Stomach (tissue), 9 donors: ENCODE data around the gene AADACL3. TPM values are rescaled to one million over a fixed set of nuclear protein-coding genes. Genes with fewer than 3 reads are reported as not detected.

ENCODE experiments used
- DNase-seq, 2 donors: peaks; one replicate each; pipeline versions ENCODE4 v3.0.0 to v3.0.0-alpha.2; 2013 to 2019
- H3K27ac ChIP-seq, 5 donors: fragments of 200-600 bp in 4 of 5; sonication (generic) in 4 of 5; one replicate each; pipeline ENCODE4 v1.5.1; 2013 to 2019; ENCODE audit warnings: mild to moderate bottlenecking in 1 of 5, moderate library complexity in 1 of 5
- H3K27me3 ChIP-seq, 3 donors: fragments of 200-600 bp; sonication (generic); one replicate each; pipeline ENCODE4 v1.5.1; 2017 to 2019; ENCODE audit warnings: mixed run types in 1 of 3
- H3K36me3 ChIP-seq, 4 donors: fragments of 200-600 bp; sonication (generic); 1 replicate in 3 of 4; 2 replicates in 1 of 4; pipeline ENCODE4 v1.5.1; 2016 to 2019
- H3K4me1 ChIP-seq, 4 donors: fragments of 200-600 bp; sonication (generic); one replicate each; pipeline ENCODE4 v1.5.1; 2016 to 2019
- H3K4me3 ChIP-seq, 4 donors: fragments of 200-600 bp; sonication (generic) in 3 of 4; one replicate each; pipeline ENCODE4 v1.5.1; 2016 to 2019; ENCODE audit warnings: mild to moderate bottlenecking in 1 of 4
- H3K9me3 ChIP-seq, 4 donors: fragments of 200-600 bp; sonication (generic); one replicate each; pipeline ENCODE4 v1.5.1; 2016 to 2019
- EP300 ChIP-seq: sonication (generic); formaldehyde crosslinking; IDR thresholded peaks from one replicate; pipeline ENCODE4 v1.6.1; 2017; ENCODE audit warnings: antibody characterized with exemption
- POLR2A ChIP-seq, 4 donors: fragments of 450-650 bp; IDR thresholded peaks; one replicate each; pipeline ENCODE4 v1.6.1; 2016; ENCODE audit warnings: antibody characterized with exemption in 4 of 4, control low read depth in 2 of 4, mild to moderate bottlenecking in 1 of 4, moderate library complexity in 1 of 4
- POLR2AphosphoS5 ChIP-seq, 3 donors: sonication (generic); formaldehyde crosslinking; IDR thresholded peaks; one replicate each; pipeline ENCODE4 v1.6.1; 2016; ENCODE audit warnings: antibody characterized with exemption in 3 of 3
- WGBS, 5 donors: extraction: QIAGEN DNeasy Blood & Tissue Kit in 3 of 5; methylation state at CpG; one replicate each; pipeline versions ENCODE4 v1.1.5 to v1.1.7; 2013 to 2018; 5-methylcytosine and 5-hydroxymethylcytosine counted together
- intact Hi-C: fragments of 100-400 bp; cut with DNase I; formaldehyde crosslinking; loops from one replicate; pipeline ENCODE4 v1.15.1; 2023; ENCODE audit warnings: low total_unique reads
- polyA plus RNA-seq, 3 donors: library from polyadenylated mRNA; stranded (reverse); fragments of 200-250 nt; gene quantifications; one replicate each; pipeline ENCODE4 v1.2.3, GENCODE V29; 2013
- total RNA-seq, 5 donors: library from RNA; depleted of rRNA; stranded (reverse); fragments of >200 nt; gene quantifications; one replicate each; pipeline versions ENCODE4 v1.1.0 to v1.2.3, GENCODE V29; 2014 to 2016
- TF ChIP-seq, protein P1 (sequence below), 7 experiments: fragments of 450-650 bp in 4 of 7; fragments of 200-600 bp in 3 of 7; sonication (generic) in 3 of 7; IDR thresholded peaks; one replicate each; pipeline ENCODE4 v1.5.1; 2016 to 2019; ENCODE audit warnings: antibody characterized with exemption in 7 of 7, control low read depth in 2 of 7, mild to moderate bottlenecking in 1 of 7
- donor health status: healthy with polysubstance abuse.
- donor health status: Bipolar disorder and iron deficiency.
- donor health status: healthy.

The AADACL3 gene
- total and polyA plus RNA-seq, 8 donors, result not detected

DNA sequence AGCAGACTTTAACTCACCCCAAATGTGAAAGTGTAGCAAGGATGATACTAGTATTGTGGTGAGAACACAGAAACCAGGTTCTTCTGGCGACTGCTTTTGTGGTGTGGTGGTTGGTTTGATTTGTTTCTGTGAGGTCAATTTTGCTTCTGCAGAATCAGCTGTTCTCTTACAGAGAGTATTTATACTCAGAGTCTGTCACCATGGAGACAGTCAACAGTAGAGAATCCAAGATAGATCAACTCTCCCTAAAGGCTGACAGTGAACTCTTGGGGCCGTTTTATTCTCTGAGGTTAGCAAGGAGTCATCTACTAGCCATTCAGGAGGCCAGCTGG lies 30.0 kb downstream of the AADACL3 start, which contains the start of gene CFAP107:
Gene CFAP107 (plus strand): TSS at position 209 of the 332 bp plus-strand sequence. CDS start 231 bp downstream, outside the sequence.
- WGBS, 5 donors, result 10 to 37% (median 15%) methylated on average over 2 of the region's 2 CpGs
- peaks cover 0 to 36% (median 28%) of the 10 kb centered on the region in 4 donors for H3K9me3 ChIP-seq
- H3K4me1 ChIP-seq, result no peaks in the 10 kb centered on the region
- H3K27me3 ChIP-seq, result peaks cover 0 to 4% (median 0%) of the 10 kb centered on the region in 3 donors
- H3K4me3 ChIP-seq, result no peak within 1 kb of the TSS
- H3K36me3 ChIP-seq, result no peaks in the 10 kb centered on the region
- H3K27ac ChIP-seq, result no peak within 1 kb of the TSS
- intact Hi-C loops, result no loop called here
- DNase-seq, result peak in 1 of 2 donors; percentile 53
- TF ChIP-seq EP300, result no peak
- TF ChIP-seq, protein P1, sequence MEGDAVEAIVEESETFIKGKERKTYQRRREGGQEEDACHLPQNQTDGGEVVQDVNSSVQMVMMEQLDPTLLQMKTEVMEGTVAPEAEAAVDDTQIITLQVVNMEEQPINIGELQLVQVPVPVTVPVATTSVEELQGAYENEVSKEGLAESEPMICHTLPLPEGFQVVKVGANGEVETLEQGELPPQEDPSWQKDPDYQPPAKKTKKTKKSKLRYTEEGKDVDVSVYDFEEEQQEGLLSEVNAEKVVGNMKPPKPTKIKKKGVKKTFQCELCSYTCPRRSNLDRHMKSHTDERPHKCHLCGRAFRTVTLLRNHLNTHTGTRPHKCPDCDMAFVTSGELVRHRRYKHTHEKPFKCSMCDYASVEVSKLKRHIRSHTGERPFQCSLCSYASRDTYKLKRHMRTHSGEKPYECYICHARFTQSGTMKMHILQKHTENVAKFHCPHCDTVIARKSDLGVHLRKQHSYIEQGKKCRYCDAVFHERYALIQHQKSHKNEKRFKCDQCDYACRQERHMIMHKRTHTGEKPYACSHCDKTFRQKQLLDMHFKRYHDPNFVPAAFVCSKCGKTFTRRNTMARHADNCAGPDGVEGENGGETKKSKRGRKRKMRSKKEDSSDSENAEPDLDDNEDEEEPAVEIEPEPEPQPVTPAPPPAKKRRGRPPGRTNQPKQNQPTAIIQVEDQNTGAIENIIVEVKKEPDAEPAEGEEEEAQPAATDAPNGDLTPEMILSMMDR (IDR thresholded peaks at IDR 0.05), result no peak
- TF ChIP-seq POLR2AphosphoS5 (IDR thresholded peaks at IDR 0.05), result no peak
- TF ChIP-seq POLR2A (IDR thresholded peaks at IDR 0.05), result no peak

DNA sequence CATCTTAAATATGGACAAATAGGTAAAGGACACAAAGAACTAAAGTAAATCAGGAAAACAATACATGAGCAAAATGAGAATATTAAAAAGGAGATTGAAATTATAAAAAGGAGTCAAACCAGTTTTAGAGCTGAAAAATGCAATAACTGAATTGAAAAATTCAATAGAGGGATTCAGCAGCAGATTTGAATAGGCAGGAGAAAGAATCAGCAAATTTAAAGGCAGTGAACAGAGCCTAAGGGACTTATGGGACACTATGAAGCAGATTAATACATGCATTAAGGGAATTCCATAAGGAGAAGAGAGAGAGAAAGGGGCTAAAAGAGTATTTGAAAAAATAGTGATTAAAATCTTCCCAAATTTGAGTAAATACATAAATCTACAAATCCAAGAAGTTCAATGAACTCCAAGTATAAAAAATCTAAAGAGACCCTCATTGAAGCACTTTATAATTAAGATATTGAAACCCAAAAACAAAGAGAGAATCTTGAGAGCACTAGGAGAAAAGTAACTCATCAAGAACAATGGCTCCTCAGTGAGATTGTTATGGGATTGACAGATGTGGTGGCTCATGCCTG lies 33.0 kb downstream of the AADACL3 start:
- H3K36me3 ChIP-seq, result no peaks in the 10 kb centered on the region
- peaks cover 0 to 7% (median 0%) of the 10 kb centered on the region in 3 donors for H3K27me3 ChIP-seq
- H3K9me3 ChIP-seq, result peaks cover 0 to 36% (median 28%) of the 10 kb centered on the region in 4 donors
- no peak overlapping the region for H3K27ac ChIP-seq
- no peaks in the 10 kb centered on the region for H3K4me1 ChIP-seq
- DNase-seq, result no peak
- intact Hi-C loops, result no loop called here
- H3K4me3 ChIP-seq, result no peak overlapping the region
- TF ChIP-seq, protein P1 (IDR thresholded peaks at IDR 0.05), result no peak

DNA sequence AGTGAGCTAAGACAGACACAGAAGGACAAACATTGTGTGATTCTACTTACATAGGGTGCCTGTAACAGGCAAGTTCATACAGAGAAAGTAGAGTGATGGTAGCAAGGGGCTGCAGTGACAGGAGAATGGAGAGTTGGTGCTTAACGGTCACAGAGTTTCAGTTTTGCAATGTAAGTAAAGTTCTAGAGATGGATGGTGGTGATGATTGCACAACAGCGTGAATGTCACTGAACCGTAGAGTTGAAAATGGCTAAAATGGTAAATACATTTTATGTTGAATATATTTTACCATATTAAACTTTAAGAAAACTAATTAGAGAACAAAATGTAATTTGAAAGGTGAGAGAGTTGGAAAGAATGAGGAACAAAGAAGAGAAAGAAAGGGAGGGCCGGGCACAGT lies 38.8 kb downstream of the AADACL3 start:
- no peak for DNase-seq
- Histone ChIP-seq H3K27ac (no peak overlapping the region), H3K36me3 (no peaks in the 10 kb centered on the region), H3K4me1 (no peaks in the 10 kb centered on the region), H3K27me3 (peaks cover 0 to 25% (median 0%) of the 10 kb centered on the region in 3 donors), H3K4me3 (no peak overlapping the region), H3K9me3 (peaks cover 0 to 12% (median 8%) of the 10 kb centered on the region in 4 donors)
- intact Hi-C loops, result no loop called here
- TF ChIP-seq EP300 (no peak), POLR2A (IDR thresholded peaks at IDR 0.05) (no peak), POLR2AphosphoS5 (IDR thresholded peaks at IDR 0.05) (no peak)
- TF ChIP-seq, protein P1 (IDR thresholded peaks at IDR 0.05), result no peak
- 70 to 84% (median 78%) methylated on average over 4 of the region's 4 CpGs for WGBS, 5 donors

DNA sequence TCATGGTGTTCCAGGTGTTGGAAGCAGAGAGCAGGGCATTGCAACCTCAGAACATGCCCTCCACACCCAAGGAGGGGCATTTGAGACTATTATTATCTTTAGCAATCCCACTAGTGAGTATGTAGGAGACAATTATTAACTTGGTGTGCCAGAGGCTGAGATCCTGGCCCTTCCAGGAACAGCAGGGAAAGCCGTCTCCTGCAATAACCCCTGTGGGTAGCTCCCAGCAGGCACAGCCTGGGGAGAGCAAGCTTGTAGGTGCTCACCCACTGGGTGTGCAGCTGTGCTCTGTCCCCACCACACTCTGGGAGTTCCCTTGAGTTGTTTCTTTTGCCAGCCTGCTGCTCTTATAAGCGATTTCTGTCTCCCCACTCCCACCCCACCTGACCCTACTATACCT lies 40.4 kb downstream of the AADACL3 start:
- Histone ChIP-seq H3K9me3 (no peaks in the 10 kb centered on the region), H3K27ac (no peak overlapping the region), H3K27me3 (peaks cover 0 to 31% (median 0%) of the 10 kb centered on the region in 3 donors), H3K4me1 (no peaks in the 10 kb centered on the region), H3K4me3 (no peak overlapping the region), H3K36me3 (no peaks in the 10 kb centered on the region)
- TF ChIP-seq, protein P1 (IDR thresholded peaks at IDR 0.05), result no peak
- TF ChIP-seq POLR2AphosphoS5 (IDR thresholded peaks at IDR 0.05) (no peak), EP300 (no peak), POLR2A (IDR thresholded peaks at IDR 0.05) (no peak)
- intact Hi-C loops, result no loop called here
- no peak for DNase-seq
- 44 to 61% (median 52%) methylated on average over 1 to 2 of the region's 2 CpGs for WGBS, 5 donors
